HepG2 (cell line): ENCODE results near the gene CD9. TPM values are rescaled to one million over a fixed set of nuclear protein-coding genes. Genes with fewer than 3 reads are reported as not detected.

Source experiments
- ASH2L ChIP-seq: fragments of 300-600, 200-600 bp; sonication (generic); IDR thresholded peaks from 2 replicates; pipeline ENCODE4 v1.7.0; 2017; ENCODE audit warnings: low read depth, mild to moderate bottlenecking, moderate library complexity, mixed read lengths, low read length; ENCODE audit not compliant: insufficient read length
- BRD4 ChIP-seq: sonication (generic); formaldehyde crosslinking; IDR thresholded peaks from 2 replicates; pipeline ENCODE4 v1.4.0; 2020; ENCODE audit warnings: missing genetic modification reagents
- CAMTA2 ChIP-seq: sonication (generic); formaldehyde crosslinking; IDR thresholded peaks from 2 replicates; pipeline ENCODE4 v1.4.0; 2020; ENCODE audit warnings: mild to moderate bottlenecking, missing genetic modification reagents, borderline replicate concordance
- EZH2 ChIP-seq: conservative IDR thresholded peaks from 2 replicates; pipeline ENCODE4 v1.6.1; 2012; ENCODE audit warnings: mild to moderate bottlenecking, low read depth, low read length, moderate library complexity
- FOXK1 ChIP-seq: sonication (generic); formaldehyde crosslinking; IDR thresholded peaks from 2 replicates; pipeline ENCODE4 v1.4.0; 2020; ENCODE audit warnings: low read depth, missing genetic modification reagents, borderline replicate concordance
- IRF9 ChIP-seq: sonication (generic); formaldehyde crosslinking; IDR thresholded peaks from 2 replicates; pipeline ENCODE4 v1.8.0; 2022; ENCODE audit warnings: missing genetic modification reagents, mild to moderate bottlenecking, borderline replicate concordance
- MXD1 ChIP-seq: sonication (generic); formaldehyde crosslinking; IDR thresholded peaks from 2 replicates; pipeline ENCODE4 v1.4.0; 2020; ENCODE audit warnings: mild to moderate bottlenecking, missing genetic modification reagents
- PTBP1 ChIP-seq: fragments of 200-400 bp; formaldehyde crosslinking; IDR thresholded peaks from 2 replicates; pipeline ENCODE4 v1.6.1; 2018; ENCODE audit warnings: low read length, low read depth; ENCODE audit not compliant: poor library complexity, severe bottlenecking
- RXRB ChIP-seq: IDR thresholded peaks from 2 replicates; pipeline ENCODE4 v1.6.1; 2016; ENCODE audit warnings: borderline replicate concordance, missing genetic modification reagents, missing compliant biosample characterization
- SKI ChIP-seq: fragments of 450-650 bp; IDR thresholded peaks from one replicate; pipeline ENCODE4 v1.6.1; 2018; ENCODE audit warnings: mild to moderate bottlenecking; ENCODE audit not compliant: partially characterized antibody
- TCF7L2 ChIP-seq: IDR thresholded peaks from 2 replicates; pipeline ENCODE4 v1.6.1; 2011; ENCODE audit warnings: mild to moderate bottlenecking, low read depth, low read length, moderate library complexity
- TFDP2 ChIP-seq: sonication (generic); formaldehyde crosslinking; IDR thresholded peaks from 2 replicates; pipeline ENCODE4 v1.4.0; 2020; ENCODE audit warnings: missing genetic modification reagents
- ZBTB25 ChIP-seq: IDR thresholded peaks from 2 replicates; pipeline ENCODE4 v1.6.1; 2018; ENCODE audit warnings: missing genetic modification reagents
- ZNF501 ChIP-seq: sonication (generic); formaldehyde crosslinking; IDR thresholded peaks from 2 replicates; pipeline ENCODE4 v1.5.1; 2020; ENCODE audit warnings: mild to moderate bottlenecking, moderate library complexity, missing genetic modification reagents
- ZNF576 ChIP-seq: sonication (generic); formaldehyde crosslinking; IDR thresholded peaks from 2 replicates; pipeline ENCODE4 v1.4.0; 2020; ENCODE audit warnings: mild to moderate bottlenecking, missing genetic modification reagents
- ZNF607 ChIP-seq: sonication (generic); formaldehyde crosslinking; IDR thresholded peaks from 2 replicates; pipeline ENCODE4 v1.5.1; 2020; ENCODE audit warnings: missing genetic modification reagents, mild to moderate bottlenecking, borderline replicate concordance
- ZNF639 ChIP-seq: conservative IDR thresholded peaks from 2 replicates; pipeline ENCODE4 v1.6.1; 2018; ENCODE audit warnings: missing genetic modification reagents
- ZNF772 ChIP-seq: sonication (generic); formaldehyde crosslinking; IDR thresholded peaks from 2 replicates; pipeline ENCODE4 v1.5.0; 2020; ENCODE audit warnings: mild to moderate bottlenecking, missing genetic modification reagents
- ZNF790 ChIP-seq: sonication (generic); formaldehyde crosslinking; IDR thresholded peaks from 2 replicates; pipeline ENCODE4 v1.8.0; 2022; ENCODE audit warnings: missing genetic modification reagents, mild to moderate bottlenecking, borderline replicate concordance
- ZXDC ChIP-seq: sonication (generic); formaldehyde crosslinking; IDR thresholded peaks from 2 replicates; pipeline ENCODE4 v1.5.0; 2020; ENCODE audit warnings: mild to moderate bottlenecking, missing genetic modification reagents
- polyA plus RNA-seq, 8 experiments: library from polyadenylated mRNA; depleted of rRNA in 3 of 8; stranded (reverse) in 7 of 8; unstranded in 1 of 8; fragments of >200 nt; fragmentation: Illumina TruSeq in 4 of 8; extraction: Trizol in 4 of 8; gene quantifications; 2 replicates each; pipeline versions ENCODE4 v1.2.1 to v1.2.3, GENCODE V29; 2011 to 2016; ENCODE audit warnings: low read depth in 4 of 8, missing spikeins in 1 of 8, mixed read lengths in 1 of 8; ENCODE audit not compliant: insufficient read depth in 1 of 8
- total RNA-seq, 5 experiments: library from RNA; depleted of rRNA; stranded (reverse); fragments of >200 nt; fragmentation: Illumina TruSeq; extraction: Trizol; gene quantifications; 2 replicates each; pipeline ENCODE4 v1.2.3, GENCODE V29; 2016; ENCODE audit warnings: low read depth in 1 of 5

Gene CD9
- total and polyA plus RNA-seq, 2 of the 13 experiments (the other 11 are each of a cell fraction or from before 2014, with no cell fraction given) = 5.8 to 38.3 TPM

- TF ChIP-seq MXD1 (CRISPR knock-in tag) (peak; percentile 45; the same call in 1 of the 2 replicates), BRD4 (CRISPR knock-in tag) (no peak), ZNF790 (CRISPR knock-in tag) (no peak), EZH2 (no peak), ZNF607 (CRISPR knock-in tag) (no peak), ZNF639 (CRISPR knock-in tag) (no peak), ZXDC (CRISPR knock-in tag) (no peak), RXRB (CRISPR knock-in tag) (peak; percentile 86), FOXK1 (peak; percentile 44; the same call in 1 of the 2 replicates), ZNF772 (no peak), ZNF576 (CRISPR knock-in tag) (no peak), CAMTA2 (CRISPR knock-in tag) (no peak), ASH2L (no peak), ZBTB25 (CRISPR knock-in tag) (peak; percentile 78), SKI (no peak), TCF7L2 (no peak), IRF9 (CRISPR knock-in tag) (no peak), TFDP2 (CRISPR knock-in tag) (0 out of 2 replicates have a peak, but pooled peaks have one; percentile 61), PTBP1 (no peak), ZNF501 (CRISPR knock-in tag) (no peak)
Observed at GRCh38 chr12:6230321-6231110, 30.3 kb downstream of the CD9 start (continued).
